ENCODE measurements around the gene GPX2. TPM values are rescaled to one million over a fixed set of nuclear protein-coding genes. Genes with fewer than 3 reads are reported as not detected.

Gene GPX2
- total and polyA plus RNA-seq, 2 of the 8 experiments (the other 6 are each of a cell fraction or from before 2014, with no cell fraction given) = 0.30 to 0.89 TPM

GRCh38 chr14:64971943-64972791 lies 29.6 kb upstream of the GPX2 start, which contains the start of gene RAB15:
RAB15 (minus strand) TSS chr14:64972336; CDS start chr14:64972076, 260 bp downstream.
- no peak within 1 kb of the TSS for H4K5ac ChIP-seq (ENCODE audit: insufficient read length, low read depth, low read length)
- peak within 1 kb of the TSS; percentile 53; the same call in 1 of the 2 replicates for H2BK20ac ChIP-seq (ENCODE audit: low read length)
- no peak within 1 kb of the TSS for H3K23ac ChIP-seq (ENCODE audit: insufficient read length)
- no peak within 1 kb of the TSS for H3K14ac ChIP-seq (ENCODE audit: insufficient read length)
- TF ChIP-seq POLR2A (IDR thresholded peaks at IDR 0.05; ENCODE audit: control extremely low read depth in 1 of 2, low read depth in 2 of 2, low read length in 2 of 2) (no peak), KDM4A (IDR thresholded peaks at IDR 0.05; ENCODE audit: low read depth, low read length, severe bottlenecking) (peak; percentile 40)
- CTCF ChIA-PET (ENCODE audit: partially characterized antibody) = interaction anchor here (0.8 to 4.1 kb wide), 4 partner anchors 10 to 131 kb away, joined by 3 to 22 read pairs (median 12); partner anchors contain the start of gene FNTB
- H3K79me1 ChIP-seq (ENCODE audit: low read depth, low read length) = 0 out of 2 replicates have a peak, but pooled peaks cover 4% of the 10 kb centered on the region
- no peak within 1 kb of the TSS for H2BK120ac ChIP-seq (replicated peaks; ENCODE audit: low read depth, low read length)
- H3K4me3 ChIP-seq (ENCODE audit: extremely low read depth in 1 of 4, insufficient read depth in 2 of 4, low read depth in 3 of 4, low read length in 4 of 4) = peak within 1 kb of the TSS; percentile 60 to 94 (median 72)
- peak within 1 kb of the TSS; percentile 5; the same call in 1 of the 2 replicates for H2BK5ac ChIP-seq (ENCODE audit: low read depth, low read length)
- peak within 1 kb of the TSS; percentile 74 for H3K4ac ChIP-seq (replicated peaks; ENCODE audit: insufficient read length, low read depth, low read length)
- H3K27me3 ChIP-seq (replicated peaks in 1 of 4; ENCODE audit: control insufficient read depth in 3 of 4, extremely low read depth in 1 of 4, insufficient read depth in 3 of 4, low read length in 3 of 4) = peaks cover 0 to 21% (median 8%) of the 10 kb centered on the region in 4 experiments; a peak in 4 of 7 replicates
- H3K18ac ChIP-seq (ENCODE audit: extremely low read depth, low read length) = peak within 1 kb of the TSS; percentile 57; the same call in 1 of the 2 replicates
- peak within 1 kb of the TSS; percentile 26 for H4K8ac ChIP-seq (ENCODE audit: extremely low read depth, insufficient read depth, low read length)
- H3K23me2 ChIP-seq (ENCODE audit: low read depth, low read length) = peaks cover 2% of the 10 kb centered on the region; the same call in 1 of the 2 replicates
- H3K4me2 ChIP-seq (ENCODE audit: insufficient read depth in 1 of 2, low read depth in 2 of 2, low read length in 2 of 2) = peak within 1 kb of the TSS; percentile 85 to 87
- H3K56ac ChIP-seq (replicated peaks; ENCODE audit: insufficient read length, low read depth, low read length) = no peak within 1 kb of the TSS
- peak within 1 kb of the TSS; percentile 79; the same call in 1 of the 2 replicates for H2AK5ac ChIP-seq (ENCODE audit: low read depth, low read length)
- peak within 1 kb of the TSS; percentile 71 for H4K91ac ChIP-seq (replicated peaks; ENCODE audit: insufficient read length, low read length)
- peak within 1 kb of the TSS; percentile 44; the same call in 1 of the 2 replicates for H2BK12ac ChIP-seq (ENCODE audit: low read depth, low read length)
- H2AFZ ChIP-seq (ENCODE audit: low read length) = no peak within 1 kb of the TSS
- H3K9ac ChIP-seq (replicated peaks in 1 of 4; ENCODE audit: extremely low read depth in 1 of 4, low read depth in 3 of 4, low read length in 3 of 4) = peak within 1 kb of the TSS; percentile 14 to 76 (median 42); a peak in 5 of 7 replicates
- FAIRE-seq = no peak
- H3K79me2 ChIP-seq (ENCODE audit: control insufficient read depth in 1 of 2, insufficient read depth in 2 of 2, low read length in 2 of 2) = peaks cover 0 to 12% of the 10 kb centered on the region in 2 experiments; a peak in 1 of 4 replicates
- no peaks in the 10 kb centered on the region for H3K36me3 ChIP-seq (ENCODE audit: control insufficient read depth in 2 of 4, insufficient read depth in 4 of 4, low read length in 3 of 4)
- no peaks in the 10 kb centered on the region for H3K9me3 ChIP-seq (ENCODE audit: insufficient read depth in 2 of 2, low read depth in 1 of 2, low read length in 1 of 2)
- no peak within 1 kb of the TSS for H2BK15ac ChIP-seq (ENCODE audit: low read length)
- peaks cover 5 to 36% (median 18%) of the 10 kb centered on the region in 4 experiments for H3K4me1 ChIP-seq (replicated peaks in 1 of 4; ENCODE audit: control insufficient read depth in 3 of 4, insufficient read depth in 4 of 4, low read length in 3 of 4)
- peaks cover 0 to 2% of the 10 kb centered on the region in 2 experiments for H4K20me1 ChIP-seq (replicated peaks in 1 of 2; ENCODE audit: control insufficient read depth in 1 of 2, insufficient read depth in 2 of 2, low read length in 2 of 2)
- WGBS, 2 experiments (ENCODE audit: extremely low coverage in 1 of 2, insufficient coverage in 1 of 2, insufficient read length in 1 of 2, insufficient replicate concordance in 2 of 2, low coverage in 1 of 2, low lambda C conversion rate in 2 of 2, missing lambda C conversion rate in 1 of 2) = 4% methylated on average over 28 of the region's 96 CpGs; no CpG with 5 or more reads in 1 of the 2 experiments
- POLR2A ChIA-PET (ENCODE audit: partially characterized antibody) = interaction anchor here (0.6 to 2.9 kb wide), 2 partner anchors 8 to 10 kb away, joined by 3 to 14 read pairs; no protein-coding TSS in a partner anchor
- H3K27ac ChIP-seq (ENCODE audit: low read depth, low read length) = no peak within 1 kb of the TSS
- DNase-seq (ENCODE audit: low read depth in 1 of 2, low spot score in 2 of 2) = no peak
